ENCODE data around the gene ANKRD63. TPM values are rescaled to one million over a fixed set of nuclear protein-coding genes. Genes with fewer than 3 reads are reported as not detected.

Gene ANKRD63
- total and polyA plus RNA-seq, 9 of the 15 experiments (the other 6 are each of a cell fraction or from before 2014, with no cell fraction given), result 1.3 to 2.0 (median 1.8) TPM; not detected in 6

DNA sequence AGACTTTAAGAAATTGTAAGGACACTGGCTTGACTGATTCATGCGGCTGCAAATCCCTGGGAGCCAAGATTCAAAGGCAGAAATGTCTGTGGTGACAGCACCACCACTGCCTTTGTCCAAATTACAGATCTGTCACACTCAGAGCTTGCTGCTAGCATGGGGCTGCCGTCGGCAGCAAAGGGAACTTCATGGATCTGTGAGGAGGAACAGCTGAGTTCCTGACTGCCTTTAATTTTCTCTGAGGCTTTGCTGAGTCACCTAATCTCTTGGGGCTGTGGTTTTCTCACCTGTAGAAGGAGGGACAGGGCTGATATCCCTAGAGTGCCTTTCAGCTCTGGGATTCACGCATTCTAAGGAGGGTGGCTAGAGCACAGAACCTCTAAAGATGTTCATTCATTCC is 48.1 kb downstream of the ANKRD63 start (continued):
- TF ChIP-seq ZNF274 (IDR thresholded peaks at IDR 0.05; ENCODE audit: borderline replicate concordance, low read depth, low read length) (no peak), HNRNPUL1 (IDR thresholded peaks at IDR 0.05; ENCODE audit: low read length) (no peak), ADNP (tag; IDR thresholded peaks at IDR 0.05) (no peak), NCOA1 (IDR thresholded peaks at IDR 0.05; ENCODE audit: low read depth) (no peak), TBL1XR1 (IDR thresholded peaks at IDR 0.05; ENCODE audit: low read length in 2 of 2) (no peak), ZNF316 (IDR thresholded peaks at IDR 0.05) (peak; percentile 85), ZFP36 (IDR thresholded peaks at IDR 0.05; ENCODE audit: low read depth, low read length, partially characterized antibody) (peak; percentile 24), ZNF695 (CRISPR knock-in tag; IDR thresholded peaks at IDR 0.05) (no peak), MAFK (IDR thresholded peaks at IDR 0.05; ENCODE audit: low read length) (peak; percentile 72), RHOXF2B (CRISPR knock-in tag; conservative IDR thresholded peaks at IDR 0.05) (no peak), BACH1 (tag; IDR thresholded peaks at IDR 0.05) (0 out of 2 replicates have a peak, but pooled peaks have one; percentile 52), NR4A1 (CRISPR knock-in tag; IDR thresholded peaks at IDR 0.05) (no peak), NR4A1 (tag; IDR thresholded peaks at IDR 0.05) (no peak), ETV6 (IDR thresholded peaks at IDR 0.05; ENCODE audit: borderline replicate concordance in 1 of 2, low read depth in 2 of 2, low read length in 1 of 2) (no peak), ETV6 (CRISPR knock-in tag; IDR thresholded peaks at IDR 0.05; ENCODE audit: borderline replicate concordance) (no peak), BRCA1 (IDR thresholded peaks at IDR 0.05) (no peak), BRCA1 (CRISPR knock-in tag; IDR thresholded peaks at IDR 0.05) (no peak), TOE1 (IDR thresholded peaks at IDR 0.05; ENCODE audit: borderline replicate concordance) (no peak), TOE1 (CRISPR knock-in tag; IDR thresholded peaks at IDR 0.05; ENCODE audit: borderline replicate concordance, low read depth) (no peak), ZNF217 (CRISPR knock-in tag; IDR thresholded peaks at IDR 0.05) (no peak), FOSL1 (tag; conservative IDR thresholded peaks at IDR 0.05) (0 out of 2 replicates have a peak, but pooled peaks have one; percentile 29), L3MBTL2 (IDR thresholded peaks at IDR 0.05) (0 out of 2 replicates have a peak, but pooled peaks have one; percentile 19), ELF1 (tag; IDR thresholded peaks at IDR 0.05) (no peak), TFAP4 (CRISPR knock-in tag; IDR thresholded peaks at IDR 0.05; ENCODE audit: borderline replicate concordance) (peak; percentile 39), ELF4 (CRISPR knock-in tag; IDR thresholded peaks at IDR 0.05) (no peak), ARHGAP35 (IDR thresholded peaks at IDR 0.05; ENCODE audit: partially characterized antibody) (no peak), NFE2 (IDR thresholded peaks at IDR 0.05; ENCODE audit: low read depth) (peak; percentile 83), CTBP1 (IDR thresholded peaks at IDR 0.05; ENCODE audit: borderline replicate concordance) (peak; percentile 54; the same call in 1 of the 2 replicates)
- TF ChIP-seq, protein P1, sequence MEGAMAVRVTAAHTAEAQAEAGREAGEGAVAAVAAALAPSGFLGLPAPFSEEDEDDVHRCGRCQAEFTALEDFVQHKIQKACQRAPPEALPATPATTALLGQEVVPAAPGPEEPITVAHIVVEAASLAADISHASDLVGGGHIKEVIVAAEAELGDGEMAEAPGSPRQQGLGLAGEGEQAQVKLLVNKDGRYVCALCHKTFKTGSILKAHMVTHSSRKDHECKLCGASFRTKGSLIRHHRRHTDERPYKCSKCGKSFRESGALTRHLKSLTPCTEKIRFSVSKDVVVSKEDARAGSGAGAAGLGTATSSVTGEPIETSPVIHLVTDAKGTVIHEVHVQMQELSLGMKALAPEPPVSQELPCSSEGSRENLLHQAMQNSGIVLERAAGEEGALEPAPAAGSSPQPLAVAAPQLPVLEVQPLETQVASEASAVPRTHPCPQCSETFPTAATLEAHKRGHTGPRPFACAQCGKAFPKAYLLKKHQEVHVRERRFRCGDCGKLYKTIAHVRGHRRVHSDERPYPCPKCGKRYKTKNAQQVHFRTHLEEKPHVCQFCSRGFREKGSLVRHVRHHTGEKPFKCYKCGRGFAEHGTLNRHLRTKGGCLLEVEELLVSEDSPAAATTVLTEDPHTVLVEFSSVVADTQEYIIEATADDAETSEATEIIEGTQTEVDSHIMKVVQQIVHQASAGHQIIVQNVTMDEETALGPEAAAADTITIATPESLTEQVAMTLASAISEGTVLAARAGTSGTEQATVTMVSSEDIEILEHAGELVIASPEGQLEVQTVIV (CRISPR knock-in tag; IDR thresholded peaks at IDR 0.05; ENCODE audit: borderline replicate concordance), result no peak
- TF ChIP-seq, protein P2, sequence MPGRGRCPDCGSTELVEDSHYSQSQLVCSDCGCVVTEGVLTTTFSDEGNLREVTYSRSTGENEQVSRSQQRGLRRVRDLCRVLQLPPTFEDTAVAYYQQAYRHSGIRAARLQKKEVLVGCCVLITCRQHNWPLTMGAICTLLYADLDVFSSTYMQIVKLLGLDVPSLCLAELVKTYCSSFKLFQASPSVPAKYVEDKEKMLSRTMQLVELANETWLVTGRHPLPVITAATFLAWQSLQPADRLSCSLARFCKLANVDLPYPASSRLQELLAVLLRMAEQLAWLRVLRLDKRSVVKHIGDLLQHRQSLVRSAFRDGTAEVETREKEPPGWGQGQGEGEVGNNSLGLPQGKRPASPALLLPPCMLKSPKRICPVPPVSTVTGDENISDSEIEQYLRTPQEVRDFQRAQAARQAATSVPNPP (IDR thresholded peaks at IDR 0.05; ENCODE audit: borderline replicate concordance, insufficient read depth, insufficient read length), result no peak

Measured in K562 (cell line).